HK-2 (cell line): ENCODE results near the gene NRBF2.
A peak's percentile ranks its signal among the peaks of the same experiment; 100 is the strongest.

Source experiments
- DNase-seq: peaks from one replicate; pipeline ENCODE4 v3.0.0-alpha.2; 2018; ENCODE audit not compliant: unreplicated experiment

NRBF2 gene

DNA sequence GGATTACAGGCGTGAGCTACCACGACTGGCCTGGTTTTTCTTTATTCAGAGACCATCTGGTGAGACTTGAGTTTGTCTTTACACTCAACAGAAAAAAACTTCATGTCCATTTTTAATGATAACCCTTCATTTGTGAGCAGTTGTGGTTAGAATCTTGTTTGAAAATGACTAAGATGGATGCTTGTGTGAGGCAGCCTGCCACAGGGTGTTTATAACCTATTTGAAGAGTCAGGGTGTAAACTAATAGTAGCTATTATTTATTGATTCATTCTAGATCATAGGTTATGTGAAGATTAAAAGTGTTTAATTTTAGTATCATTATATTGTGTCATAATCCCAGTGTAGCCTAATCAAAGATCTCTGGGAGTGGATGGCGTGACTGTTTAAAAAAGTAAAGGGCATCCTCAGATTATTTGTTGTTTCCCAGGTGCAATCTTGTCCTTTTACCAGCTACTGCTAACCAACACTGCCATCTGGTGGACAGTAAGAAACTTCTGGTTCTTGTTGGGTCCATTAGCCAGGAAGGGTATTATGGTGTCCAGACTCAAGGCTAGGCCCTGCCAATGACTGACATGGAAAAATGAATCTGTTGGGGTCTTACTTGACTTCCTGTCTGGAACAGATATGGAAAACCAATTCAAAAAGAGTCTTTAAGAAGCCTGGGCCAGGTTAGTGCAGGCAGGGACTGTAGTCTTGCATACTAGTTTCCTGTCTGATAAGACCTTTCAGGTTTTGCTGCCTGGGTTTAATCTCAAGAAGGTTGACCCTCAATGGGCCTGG, 24.9 kb downstream of the NRBF2 start:
- peak; percentile 37 for DNase-seq

DNA sequence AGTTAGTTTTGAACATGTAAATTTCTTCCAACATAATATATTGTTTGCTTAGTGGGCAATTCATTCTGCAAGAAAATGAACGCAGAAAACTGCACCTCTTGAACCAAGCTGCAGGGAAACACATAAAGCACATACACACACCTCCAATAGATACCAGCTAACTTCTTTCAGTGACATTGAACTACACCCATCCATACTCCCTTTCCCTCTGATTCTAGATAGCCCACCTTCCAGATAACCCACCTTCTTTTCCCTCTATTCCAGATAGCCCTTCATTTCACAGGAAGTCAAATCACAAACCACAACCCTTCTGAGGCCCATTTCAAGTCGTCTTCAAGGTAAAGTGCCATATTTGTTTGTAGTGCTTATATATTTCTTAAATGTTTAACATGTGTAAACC, 28.5 kb downstream of the NRBF2 start:
- no peak for DNase-seq

DNA sequence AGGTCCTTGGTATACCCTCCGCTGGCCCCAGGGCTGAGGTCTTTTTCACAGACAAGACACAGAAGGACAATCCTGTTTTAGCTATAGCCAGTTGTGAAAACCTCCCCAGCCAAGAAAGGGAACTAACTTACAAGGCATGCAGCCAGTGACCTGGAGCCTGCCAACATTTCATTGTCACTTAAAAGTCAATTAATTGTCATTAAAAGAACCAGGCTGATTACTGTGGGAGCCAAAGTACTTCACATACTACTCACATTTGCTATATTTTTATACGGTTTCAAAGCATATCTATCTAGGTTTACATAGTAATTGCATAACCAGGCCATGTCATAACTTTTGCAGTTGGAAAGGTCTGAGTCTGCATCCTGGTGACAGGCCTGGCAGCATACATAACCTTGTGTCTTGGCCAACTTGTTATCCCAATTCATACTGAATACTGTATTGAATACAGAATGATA, 31.1 kb downstream of the NRBF2 start:
- no peak for DNase-seq

DNA sequence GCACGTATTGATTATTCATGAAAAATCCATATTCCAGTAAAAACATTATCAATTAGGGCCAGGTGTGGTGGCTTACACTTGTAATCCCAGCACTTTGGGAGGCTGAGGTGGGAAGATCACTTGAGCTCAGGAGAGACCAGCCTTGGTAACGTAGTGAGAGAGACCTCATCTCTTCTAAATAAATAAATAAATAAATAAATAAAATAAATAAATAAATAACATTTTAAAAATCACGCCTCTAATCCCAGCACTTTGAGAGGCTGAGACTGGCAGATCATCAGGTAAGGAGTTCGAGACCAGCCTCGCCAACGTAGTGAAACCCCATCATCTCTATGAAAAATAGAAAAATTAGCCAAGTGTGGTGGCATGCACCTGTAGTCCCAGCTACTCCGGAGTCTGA, 32.1 kb downstream of the NRBF2 start:
- no peak for DNase-seq

DNA sequence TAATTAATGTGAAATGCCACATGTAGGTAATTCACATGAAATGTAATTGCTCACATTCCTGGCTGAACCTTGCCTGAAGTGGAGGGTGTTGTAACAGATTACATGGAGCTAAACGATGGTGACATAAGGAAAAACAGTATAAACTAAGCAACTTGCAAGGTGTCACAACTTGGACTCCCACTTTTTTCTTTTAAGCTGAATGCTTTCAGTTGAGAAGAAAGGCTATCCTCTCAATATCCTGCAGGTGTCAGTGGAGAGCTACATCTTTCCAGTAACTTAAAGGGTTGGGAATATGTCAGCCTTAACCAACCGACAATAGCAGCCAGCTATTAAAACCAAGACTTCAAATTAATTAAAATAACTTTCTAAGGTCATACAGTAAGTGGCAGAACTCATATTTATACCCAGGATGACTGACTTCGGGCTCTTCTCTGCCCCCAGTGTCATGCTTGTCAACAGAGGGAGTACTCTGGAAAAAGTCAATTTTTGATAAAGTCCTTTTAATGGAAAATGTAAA, 33.7 kb downstream of the NRBF2 start:
- DNase-seq, result no peak

DNA sequence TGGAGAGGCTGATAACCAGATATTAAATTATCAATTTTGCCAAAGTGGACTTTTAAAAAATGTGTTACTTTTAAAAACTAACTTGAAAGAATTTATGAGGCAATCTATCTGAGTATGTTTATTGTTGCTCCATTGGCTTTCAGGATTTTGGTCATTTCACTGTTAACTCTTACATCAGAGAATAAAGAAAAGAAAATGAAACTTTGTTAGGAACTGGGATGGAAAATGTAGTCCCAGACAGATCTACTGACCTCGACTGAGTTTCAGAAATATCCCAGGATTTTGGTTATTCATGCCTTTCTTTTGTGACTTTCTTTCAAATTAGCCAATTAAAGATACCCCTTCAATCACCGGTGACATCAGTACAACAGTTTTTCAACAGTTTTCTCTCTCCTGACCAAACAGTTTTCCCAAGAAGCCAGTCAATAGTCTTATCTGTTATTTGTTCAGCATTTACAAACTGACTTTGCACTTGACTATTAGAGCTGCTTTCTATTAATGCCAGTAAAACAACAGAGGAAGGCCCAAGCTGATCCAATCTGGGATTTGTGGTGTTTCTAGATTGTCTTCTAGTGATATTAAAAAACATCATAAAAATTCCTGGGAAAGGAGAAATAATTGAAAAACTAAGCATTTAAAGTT, 35.8 kb downstream of the NRBF2 start:
- DNase-seq, result no peak

DNA sequence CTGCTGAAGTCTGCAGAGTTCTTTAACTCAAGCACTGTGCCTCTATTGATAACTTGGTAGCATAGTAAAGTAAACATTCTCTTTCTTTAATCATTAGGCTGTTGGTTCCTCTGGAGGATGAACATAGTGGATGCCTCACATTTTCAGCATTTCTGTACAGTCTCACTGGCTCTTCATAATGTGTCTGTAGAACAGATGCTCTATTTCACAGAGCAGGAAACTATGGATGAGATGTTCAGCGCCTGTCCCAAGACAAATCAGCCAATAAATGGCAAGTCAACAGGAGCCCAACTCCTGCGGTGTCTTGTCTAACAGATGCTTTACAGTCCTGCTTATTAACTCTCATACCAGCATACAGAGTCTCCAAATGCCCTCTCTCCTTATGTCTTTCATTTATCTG, 36.5 kb downstream of the NRBF2 start:
- no peak for DNase-seq

DNA sequence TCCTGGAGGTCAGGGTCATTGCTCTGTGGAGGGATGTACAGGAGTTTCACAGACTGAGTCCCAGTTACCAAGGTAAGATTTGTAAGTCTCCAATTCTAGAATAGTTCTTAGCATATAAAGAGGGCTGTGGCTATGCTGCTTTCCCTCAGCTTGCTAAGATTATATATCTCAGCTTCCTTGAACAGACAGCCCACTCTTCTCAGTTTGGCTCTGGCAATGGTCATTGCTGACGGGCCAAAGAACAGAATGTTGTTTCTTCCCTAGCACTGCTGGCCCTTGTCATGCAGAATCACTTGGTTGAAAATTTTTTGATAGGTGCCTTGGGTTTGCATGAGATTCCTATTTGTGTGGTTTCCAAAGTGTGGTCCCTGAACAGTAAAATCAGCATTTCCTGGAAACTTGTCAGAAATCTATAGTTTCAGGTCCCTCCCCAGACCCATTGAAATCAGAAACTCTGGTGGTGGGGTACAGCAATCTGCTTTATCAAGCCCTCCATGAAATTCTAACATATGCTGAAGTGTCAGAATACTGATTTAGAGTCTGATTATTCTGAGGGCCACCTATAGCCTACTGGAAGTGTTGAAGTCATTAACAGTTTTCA, 38.2 kb downstream of the NRBF2 start:
- DNase-seq, result no peak

DNA sequence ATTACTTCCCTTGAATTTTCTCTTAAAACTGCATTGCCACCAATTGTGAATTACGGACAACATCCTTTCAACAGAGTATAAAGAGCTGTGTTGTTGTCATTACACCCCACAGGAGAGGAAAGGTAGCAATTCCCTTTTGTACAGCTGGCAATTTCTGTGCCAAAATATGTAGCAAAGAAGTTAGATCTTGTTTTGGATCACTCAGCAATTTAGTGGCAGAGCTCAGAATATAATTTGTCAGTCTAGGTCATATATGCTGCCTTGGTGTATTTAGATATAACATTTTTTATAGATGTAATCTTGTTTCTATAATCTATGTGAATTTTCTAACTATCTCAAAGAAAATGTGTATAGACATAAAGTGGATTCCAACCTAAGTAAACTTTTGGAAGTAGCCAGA, 38.8 kb downstream of the NRBF2 start:
- no peak for DNase-seq

DNA sequence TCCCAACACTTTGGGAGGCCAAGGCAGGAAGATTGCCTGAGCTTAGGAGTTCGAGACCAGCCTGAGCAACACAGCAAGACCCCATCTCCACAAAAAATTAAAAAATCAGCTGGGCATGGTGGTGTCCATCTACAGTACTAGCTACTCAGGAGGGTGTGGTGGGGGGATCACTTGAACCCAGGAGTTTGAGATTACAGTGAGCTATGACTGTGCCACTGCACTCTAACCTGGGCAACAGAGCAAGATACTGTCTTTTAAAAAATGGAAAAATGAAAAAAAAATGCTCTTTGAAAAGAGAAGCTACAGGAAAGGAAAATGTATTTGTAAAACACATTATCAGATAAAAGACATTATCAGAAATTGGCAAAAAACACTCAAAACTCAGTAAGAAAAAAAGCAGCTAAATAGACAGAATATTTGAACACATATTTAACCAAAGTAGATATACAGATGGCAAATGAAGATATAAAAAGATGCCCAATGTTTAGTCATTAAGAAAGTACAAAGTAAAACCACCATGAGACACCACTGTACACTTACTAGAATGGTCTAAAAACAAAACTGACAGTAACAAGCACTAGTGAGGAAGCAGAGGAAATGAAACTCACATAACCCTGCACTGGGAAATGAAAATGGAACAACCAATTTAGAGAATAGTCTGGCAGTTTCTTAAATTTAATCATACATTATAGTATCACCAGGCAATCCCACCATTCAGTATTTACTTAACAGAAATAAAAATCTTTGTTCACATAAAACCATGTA, 40.5 kb downstream of the NRBF2 start:
- no peak for DNase-seq

DNA sequence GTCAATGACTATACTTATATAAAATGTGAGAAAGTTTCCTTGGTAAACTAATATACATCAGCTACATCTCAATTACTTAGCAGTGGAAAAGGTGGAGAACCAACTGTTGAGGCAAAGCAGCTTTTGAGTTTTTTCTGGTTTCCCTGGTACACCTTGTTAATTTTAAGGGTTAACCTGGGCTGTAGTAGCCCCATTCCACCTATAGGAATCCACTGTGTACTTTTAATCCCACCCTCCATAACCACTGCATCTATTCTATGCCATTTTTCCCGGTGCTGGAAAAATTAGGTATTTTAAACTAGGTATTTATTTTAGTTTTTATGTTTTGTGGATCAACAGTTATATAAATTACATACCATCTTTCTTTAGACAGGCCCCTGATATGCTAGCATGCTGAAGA, 42.4 kb downstream of the NRBF2 start:
- DNase-seq, result no peak

DNA sequence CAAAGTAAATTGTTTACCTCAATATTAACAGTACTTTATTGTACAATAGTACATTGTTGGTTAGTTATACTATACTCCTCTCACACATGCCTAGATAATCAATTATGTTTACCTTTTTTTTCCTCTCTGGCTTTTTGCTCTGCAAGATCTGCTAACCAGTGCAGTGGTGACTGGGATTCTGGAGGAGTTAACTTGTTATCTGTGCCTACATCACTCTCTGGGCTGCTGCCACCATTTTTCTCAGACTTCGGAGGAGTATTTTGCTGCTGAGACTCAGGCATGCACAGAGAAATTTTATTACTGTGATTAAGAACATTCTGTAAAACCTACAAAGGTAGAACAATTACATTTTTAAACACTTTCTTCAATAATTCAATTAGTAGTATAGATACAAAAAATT, 59.7 kb downstream of the NRBF2 start:
- DNase-seq, result no peak

DNA sequence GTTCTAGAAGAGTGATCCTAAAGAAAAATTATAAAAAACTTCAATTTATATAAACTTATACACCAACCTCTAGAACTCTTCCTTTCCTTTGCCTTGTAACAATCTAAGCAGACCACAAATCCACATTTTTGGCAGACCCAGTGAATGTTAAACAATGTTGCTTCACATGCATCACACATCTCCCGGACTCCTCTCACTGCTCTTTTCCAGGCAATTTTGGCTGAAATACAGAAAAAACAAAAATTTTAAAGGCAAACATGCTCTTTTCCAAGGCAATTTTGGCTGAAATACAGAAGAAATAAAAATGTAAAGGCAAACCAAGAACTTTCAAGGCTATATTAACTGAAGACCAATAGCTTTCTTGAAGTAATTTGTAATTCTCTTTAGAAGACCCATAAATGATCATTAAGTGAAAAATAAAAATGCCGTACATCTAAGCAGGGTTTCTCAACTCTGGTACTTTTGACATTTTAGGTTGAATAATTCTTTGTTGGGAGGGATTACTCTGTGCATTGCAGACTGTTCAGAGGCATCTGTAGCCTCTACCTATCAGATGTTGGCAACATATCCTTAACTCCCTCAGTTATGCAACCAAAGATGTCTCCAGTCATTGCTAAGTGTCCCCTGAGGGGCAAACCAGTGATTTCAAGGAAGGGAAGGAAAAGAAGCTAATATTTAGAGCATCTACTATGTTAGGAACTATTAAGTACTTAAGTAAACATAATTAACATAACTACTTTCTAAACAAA, 64.4 kb downstream of the NRBF2 start:
- no peak for DNase-seq

DNA sequence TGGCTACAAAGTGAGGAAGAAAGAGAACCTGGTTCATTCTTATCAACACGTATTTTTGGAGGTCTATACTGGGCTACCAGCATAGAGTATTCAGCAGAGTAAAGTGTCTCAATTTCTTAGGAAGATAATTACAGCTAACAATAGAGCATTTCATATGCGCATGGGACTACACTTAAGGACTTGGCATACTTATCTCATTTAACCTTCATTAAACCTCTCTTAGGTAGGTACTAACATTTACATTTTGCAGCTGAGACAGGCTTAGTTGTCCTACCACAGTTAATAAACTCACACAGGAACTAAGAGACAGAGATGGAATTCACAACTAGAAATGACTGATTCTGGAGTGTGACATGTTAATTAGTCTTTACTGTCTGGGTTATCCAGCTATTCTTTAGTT, 66.6 kb downstream of the NRBF2 start:
- no peak for DNase-seq

DNA sequence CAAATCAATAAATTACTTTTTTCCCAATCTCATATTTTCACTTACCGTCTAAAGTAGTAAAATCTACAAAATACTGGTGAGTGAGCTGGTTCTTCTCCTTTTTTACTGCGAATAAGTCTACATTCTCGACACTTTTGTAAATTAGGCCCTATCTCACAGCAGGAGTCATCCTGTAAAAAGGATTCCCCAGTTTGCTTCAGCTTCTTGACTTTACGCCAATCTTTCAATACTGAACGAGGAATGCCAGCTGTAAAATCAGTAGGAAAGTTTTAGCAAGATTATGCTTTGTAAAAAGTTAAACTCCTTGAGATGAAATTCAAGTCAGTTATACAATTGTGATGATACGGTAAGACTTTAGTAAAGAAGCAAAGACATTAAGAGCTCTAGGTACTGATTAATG, 67.3 kb downstream of the NRBF2 start:
- no peak for DNase-seq

DNA sequence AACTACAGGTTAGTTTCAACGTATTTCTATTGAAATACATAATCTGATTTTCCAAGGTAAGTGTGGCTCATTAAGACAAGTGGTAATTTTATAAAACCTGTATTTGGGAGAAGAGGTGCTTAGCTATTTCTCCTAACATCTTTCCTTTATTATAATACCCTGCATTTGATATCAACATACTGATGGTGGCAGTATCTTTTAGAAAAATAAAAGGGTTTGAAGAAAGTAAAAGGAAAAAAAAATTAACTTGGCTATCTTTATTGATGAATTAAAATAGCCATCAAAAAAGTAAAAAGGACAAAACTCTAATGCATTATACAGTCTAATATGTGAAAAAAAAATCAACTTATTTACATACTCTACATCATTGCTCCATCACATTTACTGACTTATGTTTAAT, 68.0 kb downstream of the NRBF2 start:
- DNase-seq, result no peak
